ENCODE data around the gene OPN4. TPM values are rescaled to one million over a fixed set of nuclear protein-coding genes. Genes with fewer than 3 reads are reported as not detected.
"Not testable (repeated sequence)": the region's sequence is repeated elsewhere in the genome, so short reads cannot be mapped to it uniquely, and the experiment has no call there.

The OPN4 gene
- total and polyA plus RNA-seq, 2 experiments from 2014 or later: not detected

- 72 to 79% methylated on average over 5 of the region's 5 CpGs for WGBS, 2 experiments (ENCODE audit: low coverage in 1 of 2, low lambda C conversion rate in 2 of 2, missing lambda C conversion rate in 2 of 2)
- peak; percentile 16 for DNase-seq
Observed at GRCh38 chr10:86613096-86613495, 41.3 kb upstream of the OPN4 start.

GRCh38 chr10:86613905-86614304, 40.4 kb upstream of the OPN4 start:
- Histone ChIP-seq H3K27ac (no peak overlapping the region), H2AFZ (no peak overlapping the region), H3K4me3 (no peak overlapping the region), H3K27me3 (replicated peaks; ENCODE audit: insufficient read depth) (no peaks in the 10 kb centered on the region; the same call in 1 of the 2 replicates), H3K36me3 (ENCODE audit: low read depth) (no peaks in the 10 kb centered on the region), H3K4me2 (ENCODE audit: unreplicated experiment) (no peak overlapping the region), H4K20me1 (ENCODE audit: insufficient read depth) (no peaks in the 10 kb centered on the region), H3K9me2 (ENCODE audit: insufficient read depth) (no peaks in the 10 kb centered on the region), H3K4me1 (ENCODE audit: insufficient read depth) (no peaks in the 10 kb centered on the region; the same call in 1 of the 2 replicates), H3F3A (ENCODE audit: insufficient read depth) (no peaks in the 10 kb centered on the region), H3K9ac (no peak overlapping the region), H3K9me3 (ENCODE audit: low read depth) (no peaks in the 10 kb centered on the region), H3K79me2 (ENCODE audit: insufficient read depth) (no peaks in the 10 kb centered on the region)
- TF ChIP-seq EZH2phosphoT487 (IDR thresholded peaks at IDR 0.05; ENCODE audit: insufficient read depth, low read depth) (no peak), EZH2 (IDR thresholded peaks at IDR 0.05; ENCODE audit: insufficient read depth, poor library complexity, severe bottlenecking) (no peak)
- peak; percentile 42 for DNase-seq
- in situ Hi-C loops (cut with MboI): no loop called here
- WGBS, 2 experiments (ENCODE audit: low coverage in 1 of 2, low lambda C conversion rate in 2 of 2, missing lambda C conversion rate in 2 of 2): 65 to 66% methylated on average over 6 of the region's 6 CpGs

More at GRCh38 chr10:86613096-86613495, 41.3 kb upstream of the OPN4 start:
- no peak for TF ChIP-seq EZH2 (IDR thresholded peaks at IDR 0.05; ENCODE audit: insufficient read depth, poor library complexity, severe bottlenecking)
- TF ChIP-seq EZH2phosphoT487 (IDR thresholded peaks at IDR 0.05; ENCODE audit: insufficient read depth, low read depth): no peak
- Histone ChIP-seq H3K4me3 (no peak overlapping the region), H3K4me1 (ENCODE audit: insufficient read depth) (no peaks in the 10 kb centered on the region; the same call in 1 of the 2 replicates), H3K9ac (no peak overlapping the region), H3K9me3 (ENCODE audit: low read depth) (no peaks in the 10 kb centered on the region), H3K27me3 (replicated peaks; ENCODE audit: insufficient read depth) (no peaks in the 10 kb centered on the region; the same call in 1 of the 2 replicates), H3K9me2 (ENCODE audit: insufficient read depth) (no peaks in the 10 kb centered on the region), H2AFZ (no peak overlapping the region), H3F3A (ENCODE audit: insufficient read depth) (no peaks in the 10 kb centered on the region), H3K79me2 (ENCODE audit: insufficient read depth) (no peaks in the 10 kb centered on the region), H3K36me3 (ENCODE audit: low read depth) (no peaks in the 10 kb centered on the region), H4K20me1 (ENCODE audit: insufficient read depth) (no peaks in the 10 kb centered on the region), H3K27ac (no peak overlapping the region), H3K4me2 (ENCODE audit: unreplicated experiment) (no peak overlapping the region)
- in situ Hi-C loops (cut with MboI): no loop called here

- no peak overlapping the region for H3K4me2 ChIP-seq (ENCODE audit: unreplicated experiment)
Observed at GRCh38 chr10:86614853-86615252, 39.5 kb upstream of the OPN4 start.

DNA sequence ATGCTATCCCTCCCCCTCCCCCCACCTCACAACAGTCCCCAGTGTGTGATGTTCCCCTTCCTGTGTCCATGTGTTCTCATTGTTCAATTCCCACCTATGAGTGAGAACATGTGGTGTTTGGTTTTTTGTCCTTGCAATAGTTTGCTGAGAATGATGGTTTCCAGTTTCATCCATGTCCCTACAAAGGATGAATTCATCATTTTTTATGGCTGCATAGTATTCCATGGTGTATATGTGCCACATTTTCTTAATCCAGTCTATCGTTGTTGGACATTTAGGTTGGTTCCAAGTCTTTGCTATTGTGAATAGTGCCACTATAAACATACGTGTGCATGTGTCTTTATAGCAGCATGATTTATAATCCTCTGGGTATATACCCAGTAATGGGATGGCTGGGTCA, 37.1 kb upstream of the OPN4 start:
- H2AFZ ChIP-seq; DNase-seq; H3K27ac ChIP-seq; in situ Hi-C loops (cut with MboI); H3F3A ChIP-seq (ENCODE audit: insufficient read depth); H3K9me2 ChIP-seq (ENCODE audit: insufficient read depth); H3K4me3 ChIP-seq; H4K20me1 ChIP-seq (ENCODE audit: insufficient read depth); H3K9ac ChIP-seq; H3K27me3 ChIP-seq (replicated peaks; ENCODE audit: insufficient read depth); H3K4me1 ChIP-seq (ENCODE audit: insufficient read depth); H3K79me2 ChIP-seq (ENCODE audit: insufficient read depth); H3K36me3 ChIP-seq (ENCODE audit: low read depth); H3K9me3 ChIP-seq (ENCODE audit: low read depth); H3K4me2 ChIP-seq (ENCODE audit: unreplicated experiment): not testable (repeated sequence)
- 56 to 79% methylated on average over 2 of the region's 2 CpGs for WGBS, 2 experiments (ENCODE audit: low coverage in 1 of 2, low lambda C conversion rate in 2 of 2, missing lambda C conversion rate in 2 of 2)

More at GRCh38 chr10:86614853-86615252, 39.5 kb upstream of the OPN4 start:
- TF ChIP-seq EZH2phosphoT487 (IDR thresholded peaks at IDR 0.05; ENCODE audit: insufficient read depth, low read depth) (no peak), EZH2 (IDR thresholded peaks at IDR 0.05; ENCODE audit: insufficient read depth, poor library complexity, severe bottlenecking) (no peak)
- Histone ChIP-seq H3K27ac (no peak overlapping the region), H3K4me1 (ENCODE audit: insufficient read depth) (no peaks in the 10 kb centered on the region; the same call in 1 of the 2 replicates), H3K36me3 (ENCODE audit: low read depth) (no peaks in the 10 kb centered on the region), H3K9me3 (ENCODE audit: low read depth) (no peaks in the 10 kb centered on the region), H2AFZ (no peak overlapping the region), H4K20me1 (ENCODE audit: insufficient read depth) (no peaks in the 10 kb centered on the region), H3K4me3 (no peak overlapping the region), H3K27me3 (replicated peaks; ENCODE audit: insufficient read depth) (no peaks in the 10 kb centered on the region; the same call in 1 of the 2 replicates), H3K9ac (no peak overlapping the region), H3K9me2 (ENCODE audit: insufficient read depth) (no peaks in the 10 kb centered on the region), H3F3A (ENCODE audit: insufficient read depth) (no peaks in the 10 kb centered on the region), H3K79me2 (ENCODE audit: insufficient read depth) (no peaks in the 10 kb centered on the region)
- no peak for DNase-seq
- 28 to 37% methylated on average over 4 of the region's 4 CpGs for WGBS, 2 experiments (ENCODE audit: low coverage in 1 of 2, low lambda C conversion rate in 2 of 2, missing lambda C conversion rate in 2 of 2)
- in situ Hi-C loops (cut with MboI): no loop called here

DNA sequence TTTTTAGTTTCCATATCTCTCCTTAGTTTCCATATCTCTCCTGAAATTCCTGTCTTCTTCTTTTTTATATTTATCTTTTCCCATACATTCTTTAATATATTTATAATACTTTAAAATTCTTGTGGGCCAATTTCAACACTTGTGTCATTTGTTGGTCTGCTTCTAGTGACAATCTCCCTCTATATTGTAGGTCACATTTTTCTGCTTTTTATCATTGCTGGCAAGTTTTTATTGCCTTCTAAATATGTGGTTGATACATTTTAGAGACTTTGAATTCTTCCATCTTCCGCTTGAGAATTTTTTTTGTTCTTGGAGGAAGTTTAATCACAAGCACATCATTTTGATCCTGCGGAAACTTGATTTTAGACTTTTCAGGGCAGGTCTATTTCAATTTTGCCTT, 26.0 kb upstream of the OPN4 start:
- no peaks in the 10 kb centered on the region for H3F3A ChIP-seq (ENCODE audit: insufficient read depth)
- DNase-seq: no peak
- H3K27me3 ChIP-seq (replicated peaks; ENCODE audit: insufficient read depth): no peaks in the 10 kb centered on the region
- WGBS, 2 experiments (ENCODE audit: low coverage in 1 of 2, low lambda C conversion rate in 2 of 2, missing lambda C conversion rate in 2 of 2): 94 to 97% methylated on average over 2 of the region's 2 CpGs
- H3K4me1 ChIP-seq (ENCODE audit: insufficient read depth): no peaks in the 10 kb centered on the region
- H3K9ac ChIP-seq: no peak overlapping the region
- in situ Hi-C loops (cut with MboI): no loop called here
- H3K4me3 ChIP-seq: no peak overlapping the region
- TF ChIP-seq EZH2phosphoT487 (IDR thresholded peaks at IDR 0.05; ENCODE audit: insufficient read depth, low read depth): no peak
- TF ChIP-seq EZH2 (IDR thresholded peaks at IDR 0.05; ENCODE audit: insufficient read depth, poor library complexity, severe bottlenecking): no peak
- no peaks in the 10 kb centered on the region for H3K79me2 ChIP-seq (ENCODE audit: insufficient read depth)
- H3K9me3 ChIP-seq (ENCODE audit: low read depth): no peaks in the 10 kb centered on the region
- H3K9me2 ChIP-seq (ENCODE audit: insufficient read depth): no peaks in the 10 kb centered on the region
- no peak overlapping the region for H2AFZ ChIP-seq
- H3K36me3 ChIP-seq (ENCODE audit: low read depth): no peaks in the 10 kb centered on the region
- H3K27ac ChIP-seq: no peak overlapping the region
- no peaks in the 10 kb centered on the region for H4K20me1 ChIP-seq (ENCODE audit: insufficient read depth)
- H3K4me2 ChIP-seq (ENCODE audit: unreplicated experiment): no peak overlapping the region
